Stimulated activated naive CD4-positive, alpha-beta T cell treated with Interleukin-2 at 50 U/mL for 16 hours (primary cell): ENCODE results near the gene DHODH.
"Not testable (repeated sequence)": the region's sequence is repeated elsewhere in the genome, so short reads cannot be mapped to it uniquely, and the experiment has no call there.

Experiments used
- DNase-seq: peaks from one replicate; lab custom pipeline; 2025; lab: John Stamatoyannopoulos, UW

DHODH gene

DNA sequence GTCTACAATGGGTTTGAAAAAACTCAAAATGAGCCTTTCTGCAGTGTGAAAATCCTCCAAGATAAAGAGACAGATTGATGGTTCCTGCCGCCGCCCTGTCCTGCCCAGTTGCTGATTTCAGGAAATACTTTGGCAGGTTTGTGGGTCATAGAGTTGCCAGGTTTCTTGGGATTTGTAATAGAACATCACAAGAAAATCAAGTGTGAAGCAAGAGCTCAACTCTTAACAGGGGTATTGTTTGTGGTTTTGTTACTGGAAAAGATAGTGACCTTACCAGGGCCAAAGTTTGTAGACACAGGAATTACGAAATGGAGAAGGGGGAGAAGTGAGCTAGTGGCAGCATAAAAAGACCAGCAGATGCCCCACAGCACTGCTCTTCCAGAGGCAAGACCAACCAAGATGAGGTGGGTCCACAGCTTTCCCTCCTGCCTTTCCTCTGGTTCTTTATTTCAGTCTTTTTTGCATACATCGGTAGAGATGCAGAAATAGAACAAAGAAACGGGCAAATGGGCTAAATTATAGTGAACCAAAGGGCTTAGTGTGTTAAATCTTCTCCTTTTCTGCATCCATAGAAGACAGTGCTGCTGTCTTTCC is 45.8 kb downstream of the DHODH start, which contains the start of gene HP:
Gene HP, plus strand, starts transcription at position 252 of the 594 bp plus-strand sequence. Its CDS starts 148 bp downstream, at position 400.
- not testable (repeated sequence) for DNase-seq

DNA sequence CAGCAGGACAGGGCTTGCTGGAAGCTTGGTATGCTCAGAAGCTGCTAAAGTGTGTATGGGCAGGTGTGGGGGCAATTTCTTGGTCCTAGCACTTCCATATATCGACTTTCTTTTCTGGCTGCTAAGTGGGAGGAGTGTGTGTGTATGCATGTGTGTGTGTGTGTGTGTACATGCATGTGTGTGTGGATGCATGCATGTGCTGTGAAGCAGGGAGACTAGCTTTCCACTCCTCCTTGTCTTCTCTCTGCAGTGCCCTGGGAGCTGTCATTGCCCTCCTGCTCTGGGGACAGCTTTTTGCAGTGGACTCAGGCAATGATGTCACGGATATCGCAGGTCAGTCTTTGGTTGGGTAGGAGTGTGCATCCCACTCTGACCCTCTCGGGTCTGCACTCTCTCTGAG is 47.4 kb downstream of the DHODH start:
- no peak for DNase-seq

DNA sequence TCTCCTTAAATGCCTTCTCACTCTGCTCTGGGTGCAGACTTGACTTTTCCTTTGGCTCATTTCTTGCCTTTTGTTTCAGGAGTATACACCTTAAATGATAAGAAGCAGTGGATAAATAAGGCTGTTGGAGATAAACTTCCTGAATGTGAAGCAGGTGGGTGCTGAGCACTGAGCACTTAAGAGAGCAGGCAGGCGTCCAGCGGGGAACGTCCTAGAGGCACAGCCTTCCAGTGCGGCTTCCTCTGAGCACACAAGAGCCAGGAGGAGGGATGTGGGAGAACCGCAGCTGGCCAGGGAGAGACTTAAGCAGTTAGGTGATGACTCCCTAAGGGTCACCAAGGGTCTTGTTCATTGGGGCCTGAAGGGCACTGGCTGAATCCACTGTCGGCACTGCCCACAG is 48.8 kb downstream of the DHODH start:
- not testable (repeated sequence) for DNase-seq

DNA sequence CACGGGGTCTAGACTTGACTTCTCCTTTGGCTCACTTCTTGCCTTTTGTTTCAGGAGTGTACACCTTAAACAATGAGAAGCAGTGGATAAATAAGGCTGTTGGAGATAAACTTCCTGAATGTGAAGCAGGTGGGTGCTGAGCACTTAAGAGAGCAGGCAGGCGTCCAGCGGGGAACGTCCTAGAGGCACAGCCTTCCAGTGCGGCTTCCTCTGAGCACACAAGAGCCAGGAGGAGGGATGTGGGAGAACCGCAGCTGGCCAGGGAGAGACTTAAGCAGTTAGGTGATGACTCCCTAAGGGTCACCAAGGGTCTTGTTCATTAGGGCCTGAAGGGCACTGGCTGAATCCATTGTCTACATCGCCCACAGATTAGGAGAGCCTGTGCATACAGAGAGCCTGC is 50.5 kb downstream of the DHODH start:
- DNase-seq: not testable (repeated sequence)

DNA sequence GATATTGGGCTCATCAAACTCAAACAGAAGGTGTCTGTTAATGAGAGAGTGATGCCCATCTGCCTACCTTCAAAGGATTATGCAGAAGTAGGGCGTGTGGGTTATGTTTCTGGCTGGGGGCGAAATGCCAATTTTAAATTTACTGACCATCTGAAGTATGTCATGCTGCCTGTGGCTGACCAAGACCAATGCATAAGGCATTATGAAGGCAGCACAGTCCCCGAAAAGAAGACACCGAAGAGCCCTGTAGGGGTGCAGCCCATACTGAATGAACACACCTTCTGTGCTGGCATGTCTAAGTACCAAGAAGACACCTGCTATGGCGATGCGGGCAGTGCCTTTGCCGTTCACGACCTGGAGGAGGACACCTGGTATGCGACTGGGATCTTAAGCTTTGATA is 51.9 kb downstream of the DHODH start:
- DNase-seq: no peak

DNA sequence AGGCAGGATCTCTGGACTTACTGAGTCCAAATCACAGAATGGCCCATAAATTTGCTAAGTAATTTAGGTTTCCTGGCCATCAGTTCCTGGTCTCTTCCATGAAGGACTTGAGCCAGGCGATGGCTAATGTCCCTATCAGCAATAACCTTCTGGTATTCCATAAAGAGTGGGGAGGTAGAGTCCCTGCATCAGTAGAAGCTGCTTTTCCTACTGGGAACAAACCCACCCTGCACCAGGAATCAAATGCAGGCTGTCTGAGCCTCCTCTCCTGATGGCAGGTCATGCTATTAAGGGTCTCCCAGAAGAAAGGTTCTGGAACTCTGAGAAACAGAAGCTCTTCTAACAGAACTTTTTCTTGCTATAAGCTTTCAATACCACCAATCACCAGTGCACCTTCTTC is 53.0 kb downstream of the DHODH start:
- no peak for DNase-seq

DNA sequence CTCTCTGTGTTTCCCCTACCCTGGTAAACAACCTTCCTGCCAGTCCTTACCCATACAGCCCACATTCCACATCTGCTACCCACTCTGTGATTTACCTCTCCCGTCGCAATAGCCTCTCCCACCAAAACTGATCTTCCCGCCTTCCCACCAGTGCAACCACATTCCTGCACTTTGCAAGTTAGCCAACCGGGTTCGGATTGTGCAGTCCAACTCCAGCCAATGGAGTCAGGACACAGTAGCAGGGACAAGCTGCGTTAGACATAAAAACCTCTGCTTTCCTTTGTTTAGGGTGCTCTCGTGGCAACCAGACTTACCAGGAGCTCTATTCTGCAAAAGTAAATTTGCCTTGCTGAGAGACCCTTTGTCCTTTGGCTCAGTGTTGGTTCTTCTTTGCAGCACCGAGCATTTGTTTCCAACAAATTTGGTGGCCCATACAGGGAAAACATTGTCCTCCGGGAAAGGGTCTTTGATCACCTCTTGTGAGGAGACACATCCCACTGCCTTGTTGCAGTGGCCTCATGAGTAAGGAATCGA is 55.9 kb downstream of the DHODH start:
- DNase-seq: no peak

DNA sequence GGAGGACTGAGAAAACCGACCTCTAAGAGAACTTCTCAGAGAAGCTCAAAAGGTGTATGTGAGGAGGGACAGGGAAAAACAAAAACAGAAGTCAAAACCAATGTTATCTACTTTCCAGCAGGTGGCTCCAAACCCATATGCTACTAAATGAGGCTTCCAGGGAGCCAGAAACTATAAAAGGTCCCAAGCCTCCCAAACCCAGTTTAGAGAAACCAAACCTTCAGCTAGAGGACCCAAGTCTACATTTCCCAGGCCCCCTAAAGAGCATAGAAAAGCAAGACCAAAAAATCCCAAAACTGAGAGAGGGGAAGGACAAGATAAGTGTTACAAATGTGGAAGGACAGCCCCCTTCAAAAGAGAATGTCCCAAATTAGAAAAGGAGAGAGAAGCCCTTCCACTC is 58.2 kb downstream of the DHODH start:
- DNase-seq: no peak

DNA sequence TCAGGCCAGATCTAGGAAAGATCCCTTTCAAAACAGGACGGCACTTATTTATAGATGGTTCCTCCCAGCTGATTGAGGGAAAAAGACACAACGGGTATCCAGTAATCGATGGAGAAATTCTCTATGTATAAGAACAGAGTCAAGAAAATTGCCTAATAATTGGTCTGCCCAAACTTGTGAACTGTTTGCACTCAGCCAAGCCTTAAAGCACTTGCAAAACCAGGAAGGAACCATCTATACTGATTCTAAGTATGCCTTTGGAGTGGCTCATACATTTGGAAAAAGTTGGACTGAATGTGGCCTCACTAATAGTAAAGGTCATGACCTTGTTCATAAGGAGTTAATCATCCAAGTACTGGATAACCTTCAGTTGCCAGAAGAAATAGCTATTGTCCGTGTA is 60.4 kb downstream of the DHODH start:
- DNase-seq: no peak

DNA sequence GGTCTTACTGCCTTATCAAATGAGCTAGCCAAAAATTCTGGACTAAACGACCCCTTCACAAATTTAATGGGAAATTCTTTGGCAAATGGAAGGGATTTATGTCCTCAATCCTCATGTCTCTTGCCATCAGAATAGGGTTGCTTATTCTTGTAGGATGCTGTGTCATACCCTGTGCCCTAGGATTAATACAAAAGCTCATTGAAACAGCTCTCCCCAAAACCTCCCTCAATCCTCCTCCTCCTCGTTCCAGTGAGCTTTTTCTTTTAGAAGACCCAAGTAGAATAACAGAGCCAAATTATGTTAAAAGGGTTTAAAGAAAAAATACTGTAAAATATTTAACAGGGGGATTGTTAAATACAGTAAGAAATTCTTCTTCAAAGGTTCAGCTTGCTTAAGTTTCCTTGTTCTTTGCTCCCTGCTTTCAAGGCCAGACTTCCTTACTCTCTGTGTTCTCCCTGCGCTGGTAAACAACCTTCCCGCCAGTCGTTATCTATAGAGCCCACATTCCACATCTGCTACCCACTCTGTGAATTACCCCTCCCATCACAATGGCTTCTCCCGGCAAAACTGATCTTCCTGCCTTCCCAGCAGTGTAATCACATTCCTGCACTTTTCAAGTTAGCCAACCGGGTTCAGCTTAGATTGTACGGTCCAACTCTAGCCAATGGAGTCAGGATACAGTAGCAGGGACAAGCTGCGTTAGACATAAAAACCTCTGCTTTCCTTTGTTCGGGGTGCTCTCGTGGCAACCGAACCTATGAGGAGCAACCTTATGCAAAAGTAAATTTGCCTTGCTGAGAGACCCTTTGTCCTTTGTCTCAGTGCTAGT is 64.2 kb downstream of the DHODH start:
- no peak for DNase-seq

DNA sequence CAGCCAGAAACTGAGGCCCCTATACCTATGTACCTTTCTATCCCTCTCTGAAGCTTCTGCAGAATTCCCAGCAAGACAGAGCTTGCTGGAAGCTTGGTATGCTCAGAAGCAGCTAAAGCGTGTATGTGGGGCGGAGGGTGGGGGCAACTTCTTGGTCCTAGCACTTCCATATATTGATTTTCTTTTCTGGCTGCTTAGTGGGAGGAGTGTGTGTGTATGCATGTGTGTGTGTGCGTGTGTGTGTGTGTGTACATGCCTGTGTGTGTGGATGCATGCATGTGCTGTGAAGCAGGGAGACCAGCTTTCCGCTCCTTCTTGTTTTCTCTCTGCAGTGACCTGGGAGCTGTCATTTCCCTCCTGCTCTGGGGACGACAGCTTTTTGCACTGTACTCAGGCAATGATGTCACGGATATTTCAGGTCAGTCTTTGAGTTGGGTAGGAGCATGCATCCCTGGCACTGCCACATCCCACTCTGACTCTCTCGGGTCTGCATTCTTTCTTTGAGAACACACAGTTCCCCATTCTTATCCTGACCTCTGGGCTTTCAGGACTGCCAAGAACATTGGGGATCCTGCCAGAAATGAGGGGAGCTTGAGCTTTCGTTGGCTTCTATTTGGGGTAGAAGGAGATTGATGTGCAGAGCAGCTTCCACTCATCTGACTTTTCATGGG is 65.2 kb downstream of the DHODH start:
- DNase-seq: no peak

DNA sequence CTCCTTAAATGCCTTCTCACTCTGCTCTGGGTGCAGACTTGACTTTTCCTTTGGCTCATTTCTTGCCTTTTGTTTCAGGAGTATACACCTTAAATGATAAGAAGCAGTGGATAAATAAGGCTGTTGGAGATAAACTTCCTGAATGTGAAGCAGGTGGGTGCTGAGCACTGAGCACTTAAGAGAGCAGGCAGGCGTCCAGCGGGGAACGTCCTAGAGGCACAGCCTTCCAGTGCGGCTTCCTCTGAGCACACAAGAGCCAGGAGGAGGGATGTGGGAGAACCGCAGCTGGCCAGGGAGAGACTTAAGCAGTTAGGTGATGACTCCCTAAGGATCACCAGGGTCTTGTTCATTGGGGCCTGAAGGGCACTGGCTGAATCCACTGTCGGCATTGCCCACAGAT is 66.5 kb downstream of the DHODH start:
- DNase-seq: not testable (repeated sequence)
